ENCODE measurements around the gene MOK.

Gene MOK

GRCh38 chr14:102233081-102233480 is 71.9 kb downstream of the MOK start:
- no peaks in the 10 kb centered on the region for H3K27me3 ChIP-seq (replicated peaks in 2 of 5; ENCODE audit: control insufficient read depth in 4 of 5, insufficient read depth in 5 of 5, low read length in 4 of 5)
- 97% methylated on average over 6 of the region's 6 CpGs for WGBS (ENCODE audit: insufficient coverage)
- no peaks in the 10 kb centered on the region for H3K36me3 ChIP-seq (ENCODE audit: control insufficient read depth in 4 of 4, insufficient read depth in 4 of 4, low read length in 3 of 4)
- DNase-seq: no peak
- H3K27ac ChIP-seq (ENCODE audit: insufficient read depth in 1 of 2, low read depth in 1 of 2, low read length in 2 of 2, poor library complexity in 1 of 2, severe bottlenecking in 2 of 2): no peak overlapping the region
- CTCF ChIA-PET: interaction anchor here (0.6 kb wide), 1 partner anchor 24 kb away, joined by 3 read pairs; no protein-coding TSS in a partner anchor
- no peaks in the 10 kb centered on the region for H3K9me3 ChIP-seq (ENCODE audit: control extremely low read depth in 1 of 5, control insufficient read depth in 4 of 5, insufficient read depth in 2 of 5, low read depth in 1 of 5, low read length in 4 of 5)
- H3K4me1 ChIP-seq (ENCODE audit: control extremely low read depth in 1 of 4, control insufficient read depth in 4 of 4, insufficient read depth in 4 of 4, low read length in 3 of 4): peaks cover 0 to 7% (median 2%) of the 10 kb centered on the region in 4 experiments
- POLR2A ChIA-PET: no interaction called here
- H3K4me3 ChIP-seq (ENCODE audit: control insufficient read depth in 1 of 7, extremely low read depth in 1 of 7, insufficient read depth in 4 of 7, low read depth in 2 of 7, low read length in 6 of 7): no peak overlapping the region

GRCh38 chr14:102232348-102232625 is 72.7 kb downstream of the MOK start:
- POLR2A ChIA-PET: no interaction called here
- Histone ChIP-seq H3K9me3 (ENCODE audit: control extremely low read depth in 1 of 5, control insufficient read depth in 4 of 5, insufficient read depth in 2 of 5, low read depth in 1 of 5, low read length in 4 of 5) (no peaks in the 10 kb centered on the region), H3K4me1 (ENCODE audit: control extremely low read depth in 1 of 4, control insufficient read depth in 4 of 4, insufficient read depth in 4 of 4, low read length in 3 of 4) (peaks cover 0 to 7% (median 2%) of the 10 kb centered on the region in 4 experiments), H3K27ac (ENCODE audit: insufficient read depth in 1 of 2, low read depth in 1 of 2, low read length in 2 of 2, poor library complexity in 1 of 2, severe bottlenecking in 2 of 2) (no peak overlapping the region), H3K27me3 (replicated peaks in 2 of 5; ENCODE audit: control insufficient read depth in 4 of 5, insufficient read depth in 5 of 5, low read length in 4 of 5) (no peaks in the 10 kb centered on the region), H3K4me3 (ENCODE audit: control insufficient read depth in 1 of 7, extremely low read depth in 1 of 7, insufficient read depth in 4 of 7, low read depth in 2 of 7, low read length in 6 of 7) (no peak overlapping the region), H3K36me3 (ENCODE audit: control insufficient read depth in 4 of 4, insufficient read depth in 4 of 4, low read length in 3 of 4) (no peaks in the 10 kb centered on the region)
- 94% methylated on average over 7 of the region's 9 CpGs for whole genome bisulfite sequencing (ENCODE audit: insufficient coverage)
- CTCF ChIA-PET: no interaction called here
- no peak for DNase-seq

GRCh38 chr14:102231476-102232347 is 73.3 kb downstream of the MOK start:
- Histone ChIP-seq H3K27ac (ENCODE audit: insufficient read depth in 1 of 2, low read depth in 1 of 2, low read length in 2 of 2, poor library complexity in 1 of 2, severe bottlenecking in 2 of 2) (no peak overlapping the region), H3K4me1 (ENCODE audit: control extremely low read depth in 1 of 4, control insufficient read depth in 4 of 4, insufficient read depth in 4 of 4, low read length in 3 of 4) (peaks cover 0 to 7% (median 2%) of the 10 kb centered on the region in 4 experiments), H3K36me3 (ENCODE audit: control insufficient read depth in 4 of 4, insufficient read depth in 4 of 4, low read length in 3 of 4) (no peaks in the 10 kb centered on the region), H3K4me3 (ENCODE audit: control insufficient read depth in 1 of 7, extremely low read depth in 1 of 7, insufficient read depth in 4 of 7, low read depth in 2 of 7, low read length in 6 of 7) (no peak overlapping the region), H3K9me3 (ENCODE audit: control extremely low read depth in 1 of 5, control insufficient read depth in 4 of 5, insufficient read depth in 2 of 5, low read depth in 1 of 5, low read length in 4 of 5) (no peaks in the 10 kb centered on the region), H3K27me3 (replicated peaks in 2 of 5; ENCODE audit: control insufficient read depth in 4 of 5, insufficient read depth in 5 of 5, low read length in 4 of 5) (no peaks in the 10 kb centered on the region)
- no peak for DNase-seq
- WGBS (ENCODE audit: insufficient coverage): 96% methylated on average over 18 of the region's 22 CpGs
- CTCF ChIA-PET: interaction anchor here (0.7 kb wide), 1 partner anchor 89 kb away, joined by 3 read pairs; no protein-coding TSS in a partner anchor
- POLR2A ChIA-PET: no interaction called here

- no peaks in the 10 kb centered on the region for H3K36me3 ChIP-seq (ENCODE audit: control insufficient read depth in 4 of 4, insufficient read depth in 4 of 4, low read length in 3 of 4)
- no peaks in the 10 kb centered on the region for H3K27me3 ChIP-seq (replicated peaks in 2 of 5; ENCODE audit: control insufficient read depth in 4 of 5, insufficient read depth in 5 of 5, low read length in 4 of 5)
- H3K4me3 ChIP-seq (ENCODE audit: control insufficient read depth in 1 of 7, extremely low read depth in 1 of 7, insufficient read depth in 4 of 7, low read depth in 2 of 7, low read length in 6 of 7): no peak overlapping the region
- H3K9me3 ChIP-seq (ENCODE audit: control extremely low read depth in 1 of 5, control insufficient read depth in 4 of 5, insufficient read depth in 2 of 5, low read depth in 1 of 5, low read length in 4 of 5): no peaks in the 10 kb centered on the region
- POLR2A ChIA-PET: interaction anchor here (1.1 kb wide), 1 partner anchor 65 kb away, joined by 3 read pairs; no protein-coding TSS in a partner anchor
- WGBS (ENCODE audit: insufficient coverage): 95% methylated on average over 18 of the region's 22 CpGs
- H3K4me1 ChIP-seq (ENCODE audit: control extremely low read depth in 1 of 4, control insufficient read depth in 4 of 4, insufficient read depth in 4 of 4, low read length in 3 of 4): peaks cover 0 to 7% (median 2%) of the 10 kb centered on the region in 4 experiments
- H3K27ac ChIP-seq (ENCODE audit: insufficient read depth in 1 of 2, low read depth in 1 of 2, low read length in 2 of 2, poor library complexity in 1 of 2, severe bottlenecking in 2 of 2): no peak overlapping the region
- no peak for DNase-seq
- CTCF ChIA-PET: interaction anchor here (1.6 kb wide), 1 partner anchor 84 kb away, joined by 8 read pairs; no protein-coding TSS in a partner anchor
Measured at GRCh38 chr14:102230481-102231210, 74.3 kb downstream of the MOK start.

- POLR2A ChIA-PET: interaction anchor here (1.1 kb wide), 1 partner anchor 66 kb away, joined by 3 read pairs; no protein-coding TSS in a partner anchor
- Histone ChIP-seq H3K27ac (ENCODE audit: insufficient read depth in 1 of 2, low read depth in 1 of 2, low read length in 2 of 2, poor library complexity in 1 of 2, severe bottlenecking in 2 of 2) (no peak overlapping the region), H3K36me3 (ENCODE audit: control insufficient read depth in 4 of 4, insufficient read depth in 4 of 4, low read length in 3 of 4) (no peaks in the 10 kb centered on the region), H3K27me3 (replicated peaks in 2 of 5; ENCODE audit: control insufficient read depth in 4 of 5, insufficient read depth in 5 of 5, low read length in 4 of 5) (no peaks in the 10 kb centered on the region), H3K4me1 (ENCODE audit: control extremely low read depth in 1 of 4, control insufficient read depth in 4 of 4, insufficient read depth in 4 of 4, low read length in 3 of 4) (no peaks in the 10 kb centered on the region), H3K4me3 (ENCODE audit: control insufficient read depth in 1 of 7, extremely low read depth in 1 of 7, insufficient read depth in 4 of 7, low read depth in 2 of 7, low read length in 6 of 7) (no peak overlapping the region), H3K9me3 (ENCODE audit: control extremely low read depth in 1 of 5, control insufficient read depth in 4 of 5, insufficient read depth in 2 of 5, low read depth in 1 of 5, low read length in 4 of 5) (no peaks in the 10 kb centered on the region)
- CTCF ChIA-PET: interaction anchor here (1.6 kb wide), 1 partner anchor 85 kb away, joined by 8 read pairs; no protein-coding TSS in a partner anchor
- 100% methylated on average over 4 of the region's 9 CpGs for WGBS (ENCODE audit: insufficient coverage)
- no peak for DNase-seq
Measured at GRCh38 chr14:102229739-102230092, 75.2 kb downstream of the MOK start.

DNA sequence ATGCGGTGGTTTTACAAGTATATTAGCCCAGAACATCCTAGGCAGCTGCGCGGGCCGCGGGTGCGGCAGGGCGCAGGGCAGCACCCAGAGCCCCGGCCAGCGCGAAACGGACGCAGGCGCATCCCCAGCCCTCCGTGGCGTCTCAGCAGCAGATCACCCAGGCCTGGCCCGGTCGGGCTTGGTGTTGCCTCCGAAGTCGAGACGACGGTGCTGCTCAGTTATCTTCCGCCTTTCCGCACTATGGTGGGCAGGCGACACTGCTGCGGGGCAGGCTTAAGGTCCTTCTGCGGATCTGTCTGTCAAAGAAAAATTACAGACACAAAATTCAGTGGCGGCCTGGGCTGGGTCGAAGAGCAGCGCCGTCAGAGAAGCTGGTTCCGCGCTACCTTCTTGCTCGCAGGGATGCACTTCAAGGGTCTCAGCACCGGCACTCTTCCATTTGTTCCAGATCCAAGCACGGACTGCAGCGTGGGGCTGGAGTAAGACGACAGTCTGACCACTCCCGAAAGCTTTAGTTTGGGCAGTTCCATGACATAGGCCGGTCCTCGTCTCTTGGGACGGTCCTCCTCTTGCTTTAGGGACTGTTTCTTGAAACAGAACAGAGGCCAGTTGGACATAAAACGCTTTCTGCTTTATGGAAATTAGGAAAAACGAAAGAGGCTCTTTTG is 75.8 kb downstream of the MOK start:
- no peaks in the 10 kb centered on the region for H3K27me3 ChIP-seq (replicated peaks in 2 of 5; ENCODE audit: control insufficient read depth in 4 of 5, insufficient read depth in 5 of 5, low read length in 4 of 5)
- DNase-seq: no peak
- CTCF ChIA-PET: interaction anchor here (1.6 kb wide), 1 partner anchor 85 kb away, joined by 8 read pairs; no protein-coding TSS in a partner anchor
- no peaks in the 10 kb centered on the region for H3K4me1 ChIP-seq (ENCODE audit: control extremely low read depth in 1 of 4, control insufficient read depth in 4 of 4, insufficient read depth in 4 of 4, low read length in 3 of 4)
- POLR2A ChIA-PET: no interaction called here
- H3K36me3 ChIP-seq (ENCODE audit: control insufficient read depth in 4 of 4, insufficient read depth in 4 of 4, low read length in 3 of 4): peaks cover 0 to 2% (median 0%) of the 10 kb centered on the region in 4 experiments
- no peaks in the 10 kb centered on the region for H3K9me3 ChIP-seq (ENCODE audit: control extremely low read depth in 1 of 5, control insufficient read depth in 4 of 5, insufficient read depth in 2 of 5, low read depth in 1 of 5, low read length in 4 of 5)
- H3K27ac ChIP-seq (ENCODE audit: insufficient read depth in 1 of 2, low read depth in 1 of 2, low read length in 2 of 2, poor library complexity in 1 of 2, severe bottlenecking in 2 of 2): no peak overlapping the region
- no peak overlapping the region for H3K4me3 ChIP-seq (ENCODE audit: control insufficient read depth in 1 of 7, extremely low read depth in 1 of 7, insufficient read depth in 4 of 7, low read depth in 2 of 7, low read length in 6 of 7)
- WGBS (ENCODE audit: insufficient coverage): 98% methylated on average over 36 of the region's 43 CpGs

Measured in common myeloid progenitor, CD34-positive (primary cell).